ENCODE data around the gene KIF19. TPM values are rescaled to one million over a fixed set of nuclear protein-coding genes. Genes with fewer than 3 reads are reported as not detected.

The KIF19 gene
- total and polyA plus RNA-seq, 4 donors, result 4.2 to 12.7 (median 6.7) TPM

DNA sequence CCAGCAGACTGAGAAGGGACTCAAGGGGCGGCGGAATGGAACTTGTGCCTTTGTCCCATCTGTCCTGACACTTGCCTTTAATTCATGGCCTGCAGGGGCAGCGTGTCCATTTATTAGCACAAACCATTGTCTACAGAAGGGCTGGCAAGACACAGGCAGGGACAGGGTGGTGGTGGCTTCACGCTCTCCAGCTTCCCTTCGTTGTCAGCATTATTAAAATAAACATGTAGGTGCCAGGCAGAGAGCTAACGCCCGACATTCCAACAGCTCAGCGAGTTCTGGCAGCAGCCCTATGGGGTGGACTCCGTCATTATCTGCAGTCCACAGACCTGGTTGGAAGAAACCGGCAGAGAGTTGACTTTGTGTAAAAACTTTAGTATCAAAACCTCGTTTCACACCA, 35.7 kb upstream of the KIF19 start:
- 65 to 73% methylated on average over 11 of the region's 11 CpGs for WGBS, 2 donors
- no peak for DNase-seq

GRCh38 chr17:74292495-74292894, 33.5 kb upstream of the KIF19 start:
- H3K4me1 ChIP-seq (ENCODE audit: control insufficient read depth in 5 of 5, insufficient read depth in 5 of 5, low read length in 5 of 5), result peaks cover 0 to 4% (median 0%) of the 10 kb centered on the region in 5 donors
- no peak for DNase-seq
- TF ChIP-seq CTCF (IDR thresholded peaks at IDR 0.05; ENCODE audit: control extremely low read depth, extremely low read depth), result no peak
- H3K9me3 ChIP-seq (ENCODE audit: control insufficient read depth in 4 of 4, insufficient read depth in 3 of 4, low read length in 3 of 4), result no peaks in the 10 kb centered on the region
- H3K27me3 ChIP-seq (ENCODE audit: control insufficient read depth in 3 of 3, insufficient read depth in 3 of 3, low read length in 2 of 3), result no peaks in the 10 kb centered on the region
- H3K4me3 ChIP-seq, result no peak overlapping the region
- 95 to 98% methylated on average over 10 of the region's 10 CpGs for WGBS, 2 donors
- H3K36me3 ChIP-seq (ENCODE audit: control insufficient read depth in 4 of 4, insufficient read depth in 4 of 4, low read length in 4 of 4), result no peaks in the 10 kb centered on the region
- no peak for ATAC-seq (ENCODE audit: insufficient read depth, low FRiP score)
- H3K27ac ChIP-seq (ENCODE audit: low read depth in 1 of 2, low read length in 1 of 2), result no peak overlapping the region
- H3K9ac ChIP-seq (ENCODE audit: insufficient read depth in 1 of 2, low read length in 2 of 2), result no peak overlapping the region

More for the DNA sequence above, 35.7 kb upstream of the KIF19 start:
- Histone ChIP-seq H3K27ac (ENCODE audit: low read depth in 1 of 2, low read length in 1 of 2) (no peak overlapping the region), H3K9me3 (ENCODE audit: control insufficient read depth in 4 of 4, insufficient read depth in 3 of 4, low read length in 3 of 4) (no peaks in the 10 kb centered on the region), H3K36me3 (ENCODE audit: control insufficient read depth in 4 of 4, insufficient read depth in 4 of 4, low read length in 4 of 4) (no peaks in the 10 kb centered on the region), H3K4me3 (no peak overlapping the region), H3K9ac (ENCODE audit: insufficient read depth in 1 of 2, low read length in 2 of 2) (no peak overlapping the region), H3K27me3 (ENCODE audit: control insufficient read depth in 3 of 3, insufficient read depth in 3 of 3, low read length in 2 of 3) (no peaks in the 10 kb centered on the region), H3K4me1 (ENCODE audit: control insufficient read depth in 5 of 5, insufficient read depth in 5 of 5, low read length in 5 of 5) (no peaks in the 10 kb centered on the region)
- no peak for ATAC-seq (ENCODE audit: insufficient read depth, low FRiP score)
- no peak for TF ChIP-seq CTCF (IDR thresholded peaks at IDR 0.05; ENCODE audit: control extremely low read depth, extremely low read depth)

- Histone ChIP-seq H3K27me3 (ENCODE audit: control insufficient read depth in 3 of 3, insufficient read depth in 3 of 3, low read length in 2 of 3) (no peaks in the 10 kb centered on the region), H3K9me3 (ENCODE audit: control insufficient read depth in 4 of 4, insufficient read depth in 3 of 4, low read length in 3 of 4) (no peaks in the 10 kb centered on the region), H3K36me3 (ENCODE audit: control insufficient read depth in 4 of 4, insufficient read depth in 4 of 4, low read length in 4 of 4) (no peaks in the 10 kb centered on the region), H3K4me1 (ENCODE audit: control insufficient read depth in 5 of 5, insufficient read depth in 5 of 5, low read length in 5 of 5) (peaks cover 0 to 4% (median 0%) of the 10 kb centered on the region in 5 donors), H3K9ac (ENCODE audit: insufficient read depth in 1 of 2, low read length in 2 of 2) (no peak overlapping the region), H3K4me3 (no peak overlapping the region), H3K27ac (ENCODE audit: low read depth in 1 of 2, low read length in 1 of 2) (peak overlapping the region in 1 of 2 donors; percentile 78)
- no peak for ATAC-seq (ENCODE audit: insufficient read depth, low FRiP score)
- TF ChIP-seq CTCF (IDR thresholded peaks at IDR 0.05; ENCODE audit: control extremely low read depth, extremely low read depth), result no peak
- WGBS, 2 donors, result 55 to 83% methylated on average over 10 of the region's 10 CpGs
- peak in 1 of 3 donors; percentile 53 for DNase-seq
Observed at GRCh38 chr17:74295625-74296547, 30.1 kb upstream of the KIF19 start.
